Tibial artery (tissue), 4 donors: Measurements from ENCODE around the gene EXOC3L2.

Experiments
- DNase-seq, 2 donors: peaks; one replicate each; pipeline ENCODE4 v3.0.0-alpha.2; 2019
- H3K27ac ChIP-seq, 2 donors: fragments of 200-600 bp; sonication (generic) in 1 of 2; 1 replicate in 1 of 2; 2 replicates in 1 of 2; pipeline ENCODE4 v1.5.1; 2018 to 2019; ENCODE audit warnings: mild to moderate bottlenecking in 1 of 2
- H3K27me3 ChIP-seq, 2 donors: fragments of 200-600 bp; sonication (generic) in 1 of 2; one replicate each; pipeline versions ENCODE4 v1.5.1 to v1.6.0; 2016 to 2019
- H3K36me3 ChIP-seq, 3 donors: fragments of 200-600 bp; sonication (generic) in 2 of 3; one replicate each; pipeline ENCODE4 v1.5.1; 2016 to 2019; ENCODE audit warnings: mild to moderate bottlenecking in 2 of 3
- H3K4me1 ChIP-seq, 4 donors: fragments of 200-600 bp; sonication (generic) in 2 of 4; 1 replicate in 3 of 4; 2 replicates in 1 of 4; pipeline ENCODE4 v1.5.1; 2016 to 2019
- H3K4me3 ChIP-seq, 2 donors: fragments of 200-600 bp; sonication (generic) in 1 of 2; 1 replicate in 1 of 2; 2 replicates in 1 of 2; pipeline ENCODE4 v1.5.1; 2018 to 2019; ENCODE audit warnings: mild to moderate bottlenecking in 2 of 2
- H3K9me3 ChIP-seq, 3 donors: fragments of 200-600 bp; sonication (generic) in 1 of 3; one replicate each; pipeline ENCODE4 v1.5.1; 2016 to 2019
- intact Hi-C: fragments of 100-400 bp; cut with DNase I; formaldehyde crosslinking; loops from one replicate; pipeline ENCODE4 v1.15.0; 2023; ENCODE audit warnings: low total_unique reads
- TF ChIP-seq, protein P1 (sequence below), 2 experiments: fragments of 200-600 bp in 1 of 2; fragments of 450-650 bp in 1 of 2; IDR thresholded peaks; one replicate each; pipeline ENCODE4 v1.5.1; 2017 to 2019; ENCODE audit warnings: antibody characterized with exemption in 2 of 2, mild to moderate bottlenecking in 1 of 2, moderate library complexity in 1 of 2

EXOC3L2 gene

DNA sequence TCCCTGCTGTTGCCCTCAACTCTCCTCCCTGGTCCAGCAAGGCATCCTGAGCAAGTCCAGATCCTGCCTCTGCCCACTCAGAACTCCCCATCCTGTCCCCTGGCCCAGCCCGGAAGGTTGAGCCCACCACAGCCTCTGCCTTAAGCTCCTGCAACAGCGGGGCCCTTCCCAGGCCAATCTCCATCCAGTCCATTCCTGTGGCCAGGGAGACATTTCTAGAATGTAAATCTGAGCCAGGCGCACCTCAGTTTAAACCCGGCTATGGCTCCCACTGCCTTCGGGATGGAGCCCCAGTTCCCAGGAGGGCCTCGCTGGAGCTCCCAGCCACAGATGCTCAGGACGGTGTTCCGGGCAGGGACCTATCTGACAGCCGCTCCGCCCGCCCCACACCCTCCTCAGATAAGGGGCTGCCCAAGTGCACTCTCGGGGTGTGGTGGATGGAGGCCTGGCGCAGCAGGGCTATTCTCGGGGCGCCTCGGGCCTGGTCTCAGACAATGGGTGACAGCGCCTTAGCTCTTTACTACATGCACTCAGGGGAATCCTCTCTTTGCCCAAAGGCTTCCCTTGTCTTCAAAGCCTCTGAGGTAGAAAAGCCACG lies 72.5 kb downstream of the EXOC3L2 start:
- H3K27me3 ChIP-seq = no peaks in the 10 kb centered on the region
- no peak for DNase-seq
- H3K9me3 ChIP-seq = no peaks in the 10 kb centered on the region
- TF ChIP-seq, protein P1, sequence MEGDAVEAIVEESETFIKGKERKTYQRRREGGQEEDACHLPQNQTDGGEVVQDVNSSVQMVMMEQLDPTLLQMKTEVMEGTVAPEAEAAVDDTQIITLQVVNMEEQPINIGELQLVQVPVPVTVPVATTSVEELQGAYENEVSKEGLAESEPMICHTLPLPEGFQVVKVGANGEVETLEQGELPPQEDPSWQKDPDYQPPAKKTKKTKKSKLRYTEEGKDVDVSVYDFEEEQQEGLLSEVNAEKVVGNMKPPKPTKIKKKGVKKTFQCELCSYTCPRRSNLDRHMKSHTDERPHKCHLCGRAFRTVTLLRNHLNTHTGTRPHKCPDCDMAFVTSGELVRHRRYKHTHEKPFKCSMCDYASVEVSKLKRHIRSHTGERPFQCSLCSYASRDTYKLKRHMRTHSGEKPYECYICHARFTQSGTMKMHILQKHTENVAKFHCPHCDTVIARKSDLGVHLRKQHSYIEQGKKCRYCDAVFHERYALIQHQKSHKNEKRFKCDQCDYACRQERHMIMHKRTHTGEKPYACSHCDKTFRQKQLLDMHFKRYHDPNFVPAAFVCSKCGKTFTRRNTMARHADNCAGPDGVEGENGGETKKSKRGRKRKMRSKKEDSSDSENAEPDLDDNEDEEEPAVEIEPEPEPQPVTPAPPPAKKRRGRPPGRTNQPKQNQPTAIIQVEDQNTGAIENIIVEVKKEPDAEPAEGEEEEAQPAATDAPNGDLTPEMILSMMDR (IDR thresholded peaks at IDR 0.05) = no peak
- no peak overlapping the region for H3K27ac ChIP-seq
- intact Hi-C loops = no loop called here
- H3K36me3 ChIP-seq = no peaks in the 10 kb centered on the region
- no peak overlapping the region for H3K4me3 ChIP-seq
- peaks cover 0 to 9% (median 8%) of the 10 kb centered on the region in 4 donors for H3K4me1 ChIP-seq

GRCh38 chr19:45172173-45172572 lies 73.0 kb downstream of the EXOC3L2 start:
- no peaks in the 10 kb centered on the region for H3K36me3 ChIP-seq
- H3K4me1 ChIP-seq = peaks cover 0 to 3% (median 3%) of the 10 kb centered on the region in 4 donors
- intact Hi-C loops = no loop called here
- TF ChIP-seq, protein P1 (IDR thresholded peaks at IDR 0.05) = no peak
- H3K4me3 ChIP-seq = no peak overlapping the region
- no peaks in the 10 kb centered on the region for H3K27me3 ChIP-seq
- no peaks in the 10 kb centered on the region for H3K9me3 ChIP-seq
- DNase-seq = no peak
- H3K27ac ChIP-seq = no peak overlapping the region

DNA sequence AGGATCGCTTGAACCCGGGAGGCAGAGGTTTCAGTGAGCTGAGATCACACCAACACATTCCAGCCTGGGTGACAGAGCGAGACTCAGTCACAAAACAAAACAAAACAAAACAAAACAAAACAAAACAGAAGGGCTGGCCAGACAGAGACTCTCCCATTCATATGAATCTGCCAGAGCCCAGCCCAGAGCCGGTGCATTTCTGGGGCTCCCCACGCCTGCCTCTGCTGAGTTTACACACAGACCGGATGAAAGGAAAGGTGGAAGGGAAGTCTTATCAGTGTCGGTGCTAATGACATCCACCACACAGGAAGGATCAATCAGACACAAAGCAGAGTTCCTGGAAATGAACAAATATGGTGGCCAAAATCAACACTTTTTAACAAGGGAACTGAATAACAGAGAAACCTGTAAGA lies 74.0 kb downstream of the EXOC3L2 start:
- no peaks in the 10 kb centered on the region for H3K4me1 ChIP-seq
- intact Hi-C loops = no loop called here
- H3K9me3 ChIP-seq = no peaks in the 10 kb centered on the region
- no peaks in the 10 kb centered on the region for H3K36me3 ChIP-seq
- TF ChIP-seq, protein P1 (IDR thresholded peaks at IDR 0.05) = no peak
- no peak overlapping the region for H3K4me3 ChIP-seq
- no peaks in the 10 kb centered on the region for H3K27me3 ChIP-seq
- DNase-seq = no peak
- H3K27ac ChIP-seq = no peak overlapping the region

DNA sequence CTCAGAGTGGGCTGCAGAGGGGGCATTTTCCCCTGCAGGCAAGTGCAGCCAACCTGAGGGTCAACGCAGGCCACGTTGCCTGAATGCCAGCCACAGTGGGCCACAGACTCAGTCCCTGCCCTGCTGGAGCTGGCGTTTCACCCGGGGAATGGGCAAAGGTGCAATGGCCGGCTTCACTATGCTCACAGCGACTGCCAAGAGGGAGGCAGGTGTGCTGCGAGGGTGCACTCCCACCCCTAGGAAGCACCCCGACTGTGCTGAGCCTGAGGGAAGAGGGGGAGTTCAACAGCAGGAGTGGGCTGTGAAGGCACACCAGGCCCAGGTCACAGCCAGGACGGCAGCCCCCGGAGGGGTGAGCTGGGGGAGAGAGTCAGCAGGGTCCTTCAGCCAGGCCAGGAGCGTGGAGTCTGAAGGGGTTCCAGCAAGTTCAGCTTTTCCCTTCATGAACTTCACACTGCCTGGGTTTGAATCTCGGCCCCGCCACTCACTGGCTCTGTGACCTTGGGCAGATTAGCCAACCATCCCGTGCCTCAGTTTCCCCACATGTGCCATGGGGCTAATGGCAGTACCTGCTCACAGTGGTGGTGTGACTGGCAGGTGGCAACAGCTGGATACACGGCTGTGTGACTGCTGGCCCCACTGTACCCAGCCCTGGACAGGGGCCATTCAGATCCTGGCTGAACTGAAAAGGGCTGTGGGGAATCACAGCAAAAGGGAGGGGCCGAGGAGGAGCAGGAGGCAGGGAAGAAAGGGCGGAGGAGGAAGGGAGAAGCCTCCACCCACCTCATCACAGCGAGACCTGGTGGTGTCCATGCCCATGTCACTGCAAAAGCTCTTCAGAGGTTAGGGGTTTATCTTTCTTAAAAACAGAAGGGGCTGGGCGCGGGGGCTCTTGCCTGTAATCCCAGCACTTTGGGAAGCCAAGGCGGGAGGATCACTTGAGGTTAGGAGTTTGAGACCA lies 74.8 kb downstream of the EXOC3L2 start:
- intact Hi-C loops = no loop called here
- no peak overlapping the region for H3K27ac ChIP-seq
- H3K36me3 ChIP-seq = no peaks in the 10 kb centered on the region

GRCh38 chr19:45169602-45170001 lies 75.6 kb downstream of the EXOC3L2 start:
- Histone ChIP-seq H3K27ac (no peak overlapping the region), H3K9me3 (no peaks in the 10 kb centered on the region), H3K4me3 (no peak overlapping the region), H3K4me1 (peaks cover 0 to 6% (median 0%) of the 10 kb centered on the region in 4 donors), H3K36me3 (no peaks in the 10 kb centered on the region), H3K27me3 (no peaks in the 10 kb centered on the region)
- TF ChIP-seq, protein P1 (IDR thresholded peaks at IDR 0.05) = no peak
- DNase-seq = no peak
- intact Hi-C loops = no loop called here

More for the DNA sequence above, 74.8 kb downstream of the EXOC3L2 start:
- Histone ChIP-seq H3K4me3 (no peak overlapping the region), H3K4me1 (no peaks in the 10 kb centered on the region), H3K9me3 (no peaks in the 10 kb centered on the region), H3K27me3 (no peaks in the 10 kb centered on the region)
- DNase-seq = no peak
- TF ChIP-seq, protein P1 (IDR thresholded peaks at IDR 0.05) = no peak
